T-helper 1 cell treated with Interleukin-12 subunit alpha and Interleukin-12 subunit beta and Interleukin-4 antibody, amounts not matched to agents 30 μg/mL and 1 μg/mL, for 36 hours (primary cell): ENCODE measurements around the gene MRPL18.

ENCODE experiments used
- H3K27ac Mint-ChIP-seq: one replicate; pipeline ENCODE4 v1.8.0; 2021; ENCODE audit warnings: mild to moderate bottlenecking, mixed read lengths
- H3K27me3 Mint-ChIP-seq: one replicate; pipeline ENCODE4 v1.8.0; 2021; ENCODE audit warnings: low read depth, mixed read lengths
- H3K36me3 Mint-ChIP-seq: one replicate; pipeline ENCODE4 v1.8.0; 2021; ENCODE audit warnings: low read depth, mixed read lengths
- H3K4me1 Mint-ChIP-seq: one replicate; pipeline ENCODE4 v1.8.0; 2021; ENCODE audit warnings: low read depth, mixed read lengths
- H3K4me3 Mint-ChIP-seq: one replicate; pipeline ENCODE4 v1.8.0; 2021; ENCODE audit warnings: mild to moderate bottlenecking, moderate library complexity, mixed read lengths
- H3K9me3 Mint-ChIP-seq: one replicate; pipeline ENCODE4 v1.8.0; 2021; ENCODE audit warnings: mixed read lengths

The MRPL18 gene

DNA sequence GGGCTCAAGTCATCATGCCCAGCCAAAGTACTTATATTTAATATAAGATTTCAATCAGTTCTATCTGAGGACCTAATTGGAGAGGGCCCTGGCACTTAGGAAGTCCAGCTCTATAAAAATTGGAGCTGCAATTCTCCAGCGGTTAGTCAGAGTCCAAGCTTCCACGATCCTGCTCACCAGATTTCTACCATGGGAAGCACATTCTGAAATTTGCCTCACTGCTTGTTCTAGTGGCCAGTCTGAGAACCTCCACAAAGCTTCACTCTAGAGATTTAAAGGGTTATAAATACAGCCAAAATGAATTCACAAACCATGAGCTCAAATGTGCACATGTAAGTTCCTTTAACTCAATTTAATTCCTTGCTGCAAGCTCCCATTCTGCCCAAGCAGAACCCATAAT is 43.3 kb downstream of the MRPL18 start:
- Mint-ChIP-seq H3K27me3 (peaks cover 19% of the 10 kb centered on the region), H3K4me1 (peaks cover 4% of the 10 kb centered on the region), H3K4me3 (no peak overlapping the region), H3K27ac (no peak overlapping the region), H3K9me3 (no peaks in the 10 kb centered on the region), H3K36me3 (no peaks in the 10 kb centered on the region)

DNA sequence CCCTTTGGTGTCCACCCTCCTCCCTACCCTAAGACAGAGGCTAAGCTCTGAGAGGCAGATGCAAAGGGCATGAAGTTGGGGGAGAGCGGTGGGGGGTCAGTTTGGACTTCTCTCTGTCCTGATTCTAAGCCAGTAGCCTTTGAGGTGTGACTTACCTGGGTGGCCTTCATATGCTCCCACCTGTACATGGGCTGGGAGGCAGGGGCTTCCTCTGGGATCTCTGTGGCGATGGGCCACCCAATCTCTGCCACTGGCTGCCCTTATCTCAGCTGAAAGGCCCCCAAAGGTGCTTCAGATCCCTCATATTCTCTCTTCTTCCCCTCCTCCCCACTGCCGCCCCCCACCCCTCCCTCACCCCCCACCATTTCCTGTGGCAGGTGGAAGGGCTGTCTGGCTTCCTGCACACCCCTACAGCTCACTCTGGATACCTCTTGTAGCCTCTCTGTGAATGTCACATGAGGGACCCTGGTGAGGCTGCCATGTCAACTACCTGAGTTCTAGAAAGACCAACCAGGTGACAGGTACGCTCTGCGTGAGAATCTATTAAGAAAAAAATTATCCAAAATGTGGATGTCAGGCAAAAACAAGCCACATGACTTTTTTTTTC is 43.8 kb downstream of the MRPL18 start:
- peaks cover 4% of the 10 kb centered on the region for H3K4me1 Mint-ChIP-seq
- peaks cover 19% of the 10 kb centered on the region for H3K27me3 Mint-ChIP-seq
- no peak overlapping the region for H3K4me3 Mint-ChIP-seq
- H3K36me3 Mint-ChIP-seq, result no peaks in the 10 kb centered on the region
- no peaks in the 10 kb centered on the region for H3K9me3 Mint-ChIP-seq
- H3K27ac Mint-ChIP-seq, result no peak overlapping the region

DNA sequence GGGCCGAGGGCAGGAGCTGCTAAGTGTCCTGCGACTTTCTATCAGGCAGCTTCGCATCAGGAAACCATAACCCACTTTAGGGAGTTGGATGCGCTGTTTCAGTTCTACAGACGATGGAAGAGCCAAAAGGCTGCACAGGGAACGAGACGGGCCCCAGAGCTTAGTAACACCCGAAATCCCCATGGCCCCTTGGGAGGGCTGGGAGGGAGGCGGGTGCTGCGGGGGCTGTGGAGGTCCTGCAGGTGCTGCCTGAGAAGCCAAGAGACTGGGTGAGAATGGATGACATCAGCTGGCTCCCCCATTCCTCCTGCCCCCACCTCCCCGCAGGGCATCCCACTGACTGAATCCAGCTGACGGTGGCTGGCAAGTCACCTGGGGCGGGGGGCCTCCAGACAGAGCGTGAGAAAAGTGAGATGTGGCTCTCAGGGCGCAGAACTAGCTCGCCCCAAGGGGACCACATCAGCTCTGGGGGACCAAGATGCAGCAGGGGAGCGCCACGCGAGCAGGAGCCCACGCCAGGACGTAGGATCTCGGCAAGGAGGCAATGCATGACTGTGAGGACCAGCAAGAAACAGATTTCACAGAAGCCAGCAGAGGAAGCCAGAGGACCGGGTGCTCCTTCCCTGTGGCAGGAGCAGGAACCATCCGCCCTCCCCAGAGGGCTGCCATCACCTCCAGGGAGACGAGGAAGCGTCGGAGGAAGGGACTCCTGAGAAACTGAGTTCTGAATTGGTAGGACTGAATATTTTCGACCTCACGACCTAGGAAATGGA is 46.6 kb downstream of the MRPL18 start:
- Mint-ChIP-seq H3K4me1 (no peaks in the 10 kb centered on the region), H3K27ac (no peak overlapping the region), H3K4me3 (no peak overlapping the region), H3K9me3 (no peaks in the 10 kb centered on the region), H3K27me3 (peaks cover 12% of the 10 kb centered on the region), H3K36me3 (no peaks in the 10 kb centered on the region)

DNA sequence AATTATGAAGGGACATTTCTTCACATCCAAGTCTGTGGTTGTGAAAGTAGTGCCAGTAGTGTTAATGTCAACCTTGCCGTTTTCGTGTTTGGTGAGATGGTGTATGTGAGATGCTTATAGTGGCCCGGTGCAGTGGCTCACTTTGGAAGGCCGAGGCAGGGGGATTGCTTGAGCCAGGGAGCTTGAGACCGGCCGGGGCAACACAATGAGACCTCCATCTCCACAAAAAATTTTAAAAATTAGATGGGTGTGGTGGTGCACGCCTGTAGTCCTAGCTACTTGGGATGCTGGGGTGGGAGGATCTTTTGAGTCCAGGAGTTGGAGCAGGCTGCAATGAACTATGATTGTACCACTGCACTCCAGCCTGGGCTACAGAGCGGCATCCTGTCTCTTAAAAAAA is 47.2 kb downstream of the MRPL18 start:
- H3K9me3 Mint-ChIP-seq, result no peaks in the 10 kb centered on the region
- no peaks in the 10 kb centered on the region for H3K36me3 Mint-ChIP-seq
- H3K4me1 Mint-ChIP-seq, result no peaks in the 10 kb centered on the region
- no peak overlapping the region for H3K4me3 Mint-ChIP-seq
- peaks cover 14% of the 10 kb centered on the region for H3K27me3 Mint-ChIP-seq
- no peak overlapping the region for H3K27ac Mint-ChIP-seq

DNA sequence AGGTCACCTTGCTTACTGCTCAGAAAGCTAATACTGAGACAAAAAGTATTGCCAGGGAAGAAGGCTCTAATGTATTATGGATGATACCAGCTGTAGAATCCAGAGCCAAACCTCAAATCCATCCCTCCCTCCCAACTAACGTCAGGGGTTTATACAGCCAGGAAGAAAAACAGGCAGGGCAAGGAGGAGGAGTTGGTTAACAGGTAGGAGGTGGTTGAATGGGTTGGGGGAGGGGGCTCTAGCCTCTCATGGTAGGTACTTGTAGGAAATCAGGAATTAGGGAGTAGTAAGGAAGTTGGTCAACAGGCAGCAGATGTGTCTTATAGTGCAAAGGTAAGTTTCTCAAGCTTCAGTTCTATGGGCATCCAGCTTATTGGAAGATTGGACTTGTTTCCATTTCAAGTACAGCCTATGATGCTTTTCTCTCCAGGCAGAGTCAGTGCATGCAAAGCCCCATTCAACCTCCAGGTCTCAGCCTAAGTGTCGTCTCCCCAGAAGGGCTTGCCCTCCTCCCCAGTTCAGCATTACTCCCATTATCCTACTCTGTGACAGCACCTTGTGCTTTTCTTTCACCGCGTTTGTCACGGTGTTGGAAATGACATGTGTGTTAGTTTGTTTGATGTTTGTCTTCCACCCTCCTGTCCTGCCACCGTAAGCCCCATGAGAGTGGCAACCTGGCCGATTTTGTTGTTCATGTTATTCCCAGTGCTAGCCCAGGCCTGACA is 47.9 kb downstream of the MRPL18 start:
- Mint-ChIP-seq H3K4me3 (no peak overlapping the region), H3K27ac (no peak overlapping the region), H3K9me3 (no peaks in the 10 kb centered on the region), H3K36me3 (no peaks in the 10 kb centered on the region), H3K27me3 (peaks cover 14% of the 10 kb centered on the region), H3K4me1 (no peaks in the 10 kb centered on the region)

DNA sequence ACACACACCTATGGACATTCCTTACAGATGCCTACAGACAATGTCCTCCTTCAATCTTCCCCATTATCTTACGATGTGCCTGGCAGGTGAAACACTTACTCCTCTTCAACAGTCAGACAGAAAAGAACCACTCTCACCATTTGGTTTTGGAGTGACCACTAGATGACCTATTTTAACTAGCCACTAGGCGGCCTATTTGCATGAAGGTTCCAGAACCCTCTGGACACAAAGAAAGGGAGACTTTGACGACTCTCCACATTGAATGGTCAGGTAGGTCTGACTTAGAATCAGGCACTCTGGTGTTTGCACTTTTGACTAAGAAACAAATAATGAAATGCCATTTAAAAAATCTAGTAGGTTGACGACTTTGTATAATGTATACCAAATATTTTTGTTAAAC is 51.8 kb downstream of the MRPL18 start:
- Mint-ChIP-seq H3K4me3 (no peak overlapping the region), H3K27ac (no peak overlapping the region), H3K4me1 (no peaks in the 10 kb centered on the region), H3K9me3 (no peaks in the 10 kb centered on the region), H3K36me3 (no peaks in the 10 kb centered on the region), H3K27me3 (peaks cover 13% of the 10 kb centered on the region)

DNA sequence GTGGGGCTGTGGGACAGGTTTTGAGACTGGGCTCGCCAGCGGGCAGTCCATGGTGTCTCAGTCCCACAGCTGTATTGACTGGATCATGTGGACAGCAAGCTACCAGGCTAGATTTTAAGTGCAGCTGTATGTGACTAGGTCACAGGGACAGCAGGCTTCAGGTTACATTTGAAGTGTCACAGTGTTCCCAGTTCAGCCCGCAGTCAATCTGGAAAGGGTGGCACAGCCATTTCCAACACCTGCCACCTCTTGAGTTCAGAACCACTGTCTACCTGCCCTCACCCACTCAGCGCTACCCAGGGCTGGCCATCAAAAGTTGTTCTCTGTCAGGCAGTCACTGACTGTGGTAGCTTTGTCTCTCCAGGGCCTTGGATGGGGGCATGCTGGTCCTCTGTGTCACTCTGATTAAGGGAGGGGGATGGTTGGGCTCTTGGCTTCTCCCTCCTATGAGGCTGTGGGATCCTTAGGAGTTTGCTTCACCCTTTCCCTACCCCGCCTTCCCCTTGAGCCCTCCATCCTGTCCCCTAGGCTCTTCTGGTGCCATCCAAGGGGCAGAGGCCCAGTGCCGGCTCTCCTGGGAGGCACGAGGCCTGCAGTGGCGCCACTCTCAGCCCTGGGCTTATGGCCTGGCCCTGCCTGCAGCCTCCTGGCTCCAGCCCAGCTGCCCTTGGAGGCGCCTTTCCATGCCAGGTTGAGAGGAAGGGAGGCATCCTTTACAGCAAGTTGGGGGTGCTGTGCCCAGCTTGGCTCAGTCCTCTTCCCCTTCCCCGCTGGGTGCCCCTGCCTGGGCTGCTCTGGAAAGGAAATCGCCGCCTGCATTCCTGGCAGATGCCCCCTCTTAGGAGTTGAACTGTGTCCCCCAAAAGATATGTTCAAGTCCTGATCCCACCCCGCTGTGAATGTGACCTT is 54.7 kb downstream of the MRPL18 start:
- H3K27me3 Mint-ChIP-seq, result peaks cover 8% of the 10 kb centered on the region
- H3K4me1 Mint-ChIP-seq, result no peaks in the 10 kb centered on the region
- peaks cover 5% of the 10 kb centered on the region for H3K9me3 Mint-ChIP-seq
- no peak overlapping the region for H3K27ac Mint-ChIP-seq
- H3K4me3 Mint-ChIP-seq, result no peak overlapping the region
- H3K36me3 Mint-ChIP-seq, result no peaks in the 10 kb centered on the region
